IPS DF 4.7 (cell line): Measurements from ENCODE around the gene NRG3.

Experiments
- DNase-seq: peaks from one replicate; pipeline ENCODE4 v3.0.0-alpha.2; 2013; ENCODE audit warnings: low spot score; ENCODE audit errors: extremely low read depth

The NRG3 gene

DNA sequence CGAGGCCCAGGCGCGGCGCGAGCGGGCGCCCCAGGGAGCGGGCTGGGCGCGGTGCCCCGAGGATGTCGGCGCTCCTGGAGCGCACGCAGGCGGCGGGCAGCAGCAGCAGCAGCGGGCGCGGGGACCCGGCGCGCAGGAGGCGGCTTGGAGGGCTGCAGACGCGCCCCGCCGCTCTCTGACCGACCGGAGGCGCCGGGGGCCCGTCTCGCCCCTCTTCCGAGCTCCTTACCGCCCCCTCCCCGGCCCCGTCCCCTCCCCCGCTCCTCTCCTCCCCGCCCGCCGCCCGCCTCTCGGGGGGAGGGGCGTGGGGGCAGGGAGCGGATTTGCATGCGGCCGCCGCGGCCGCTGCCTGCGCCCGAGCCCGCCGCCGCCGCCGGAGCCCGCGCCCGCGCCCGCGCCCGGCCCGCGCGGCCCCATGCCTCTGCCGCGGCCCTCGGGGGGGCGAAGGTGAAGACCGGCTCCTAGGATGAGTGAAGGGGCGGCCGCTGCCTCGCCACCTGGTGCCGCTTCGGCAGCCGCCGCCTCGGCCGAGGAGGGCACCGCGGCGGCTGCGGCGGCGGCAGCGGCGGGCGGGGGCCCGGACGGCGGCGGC lies at the start of gene NRG3:
TSS of gene NRG3 (plus strand) at position 320 of the 592 bp plus-strand sequence.
- no peak for DNase-seq

- DNase-seq = no peak
Measured at GRCh38 chr10:81828251-81828650, 46.7 kb upstream of the NRG3 start.

- no peak for DNase-seq
Measured at GRCh38 chr10:81831060-81831459, 43.9 kb upstream of the NRG3 start.

DNA sequence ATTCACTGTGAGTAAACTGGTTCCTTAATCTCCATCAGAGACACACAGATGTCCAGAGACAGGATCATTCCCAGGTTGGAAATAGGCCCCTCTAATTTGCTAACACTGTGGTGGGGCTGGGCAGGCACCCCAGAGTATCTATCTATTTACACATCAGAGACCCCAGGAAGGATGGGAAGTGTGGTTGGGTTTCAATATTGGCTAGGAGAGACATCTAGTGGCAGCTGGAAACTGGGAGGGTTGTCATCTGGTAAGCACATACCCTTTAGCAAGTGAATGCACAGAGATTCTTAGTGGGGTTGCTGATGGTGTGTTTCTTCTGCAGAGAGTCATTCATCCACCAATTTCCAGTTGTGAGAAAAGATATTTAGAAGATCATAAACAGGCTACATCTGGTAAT lies 36.0 kb upstream of the NRG3 start:
- DNase-seq = no peak

DNA sequence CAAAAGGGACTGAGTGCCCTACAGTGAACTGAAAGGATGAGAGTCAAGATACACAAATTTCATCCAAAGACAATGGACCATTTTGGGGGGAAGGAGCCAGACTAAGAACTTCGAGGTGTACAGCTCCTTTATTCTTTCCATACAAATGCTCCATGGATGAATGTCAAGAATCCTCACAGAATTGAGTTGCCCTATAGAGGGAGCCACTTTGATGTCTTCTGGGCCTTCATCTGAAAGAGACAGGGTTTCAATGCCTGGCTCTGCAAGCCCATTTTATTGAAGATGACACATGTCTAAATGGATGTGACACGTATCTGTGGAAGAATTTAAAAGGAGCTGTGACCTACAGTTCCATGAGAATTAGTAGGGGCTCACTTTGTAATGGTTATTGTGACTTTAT lies 32.0 kb upstream of the NRG3 start:
- no peak for DNase-seq

GRCh38 chr10:81847675-81848074 lies 27.3 kb upstream of the NRG3 start:
- DNase-seq = peak; percentile 53

- no peak for DNase-seq
Measured at GRCh38 chr10:81848514-81848913, 26.5 kb upstream of the NRG3 start.

GRCh38 chr10:81848931-81849330 lies 26.1 kb upstream of the NRG3 start:
- no peak for DNase-seq

- DNase-seq = no peak
Measured at GRCh38 chr10:81862596-81862995, 12.4 kb upstream of the NRG3 start.

DNA sequence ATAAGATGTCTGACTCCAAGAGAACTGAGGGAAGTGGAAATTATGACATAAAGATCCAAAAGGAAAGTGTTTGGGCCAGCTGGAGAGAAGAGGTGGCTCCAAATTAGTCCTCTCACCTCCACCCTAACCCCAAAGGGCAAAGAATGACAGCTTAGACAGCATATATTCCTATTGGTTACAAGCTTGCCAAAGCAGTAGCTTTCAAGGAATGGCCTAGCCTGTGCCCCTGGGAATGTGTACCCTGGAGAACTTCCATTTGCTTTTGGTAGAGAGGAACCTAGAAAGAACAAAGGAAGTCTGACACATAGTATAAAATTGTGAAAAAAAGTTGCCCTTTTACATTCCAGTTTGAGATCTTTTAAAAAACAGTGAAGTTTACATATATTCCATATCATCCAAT lies 11.2 kb upstream of the NRG3 start:
- DNase-seq = no peak

- DNase-seq = no peak
Measured at GRCh38 chr10:81865581-81865980, 9.4 kb upstream of the NRG3 start.

GRCh38 chr10:81866753-81867152 lies 8.2 kb upstream of the NRG3 start:
- DNase-seq = no peak

- DNase-seq = no peak
Measured at GRCh38 chr10:81870472-81870871, 4.5 kb upstream of the NRG3 start.

- DNase-seq = no peak
Measured at GRCh38 chr10:81871558-81871957, 3.4 kb upstream of the NRG3 start.

- no peak for DNase-seq
Measured at GRCh38 chr10:81872206-81872862, 2.7 kb upstream of the NRG3 start.

GRCh38 chr10:81873231-81873931 lies 1.6 kb upstream of the NRG3 start:
- DNase-seq = no peak

- peak; percentile 30 for DNase-seq
Measured at GRCh38 chr10:81873932-81874816, 820 bp upstream of the NRG3 start.

GRCh38 chr10:81875467-81876252 lies 666 bp downstream of the NRG3 start:
- DNase-seq = no peak

DNA sequence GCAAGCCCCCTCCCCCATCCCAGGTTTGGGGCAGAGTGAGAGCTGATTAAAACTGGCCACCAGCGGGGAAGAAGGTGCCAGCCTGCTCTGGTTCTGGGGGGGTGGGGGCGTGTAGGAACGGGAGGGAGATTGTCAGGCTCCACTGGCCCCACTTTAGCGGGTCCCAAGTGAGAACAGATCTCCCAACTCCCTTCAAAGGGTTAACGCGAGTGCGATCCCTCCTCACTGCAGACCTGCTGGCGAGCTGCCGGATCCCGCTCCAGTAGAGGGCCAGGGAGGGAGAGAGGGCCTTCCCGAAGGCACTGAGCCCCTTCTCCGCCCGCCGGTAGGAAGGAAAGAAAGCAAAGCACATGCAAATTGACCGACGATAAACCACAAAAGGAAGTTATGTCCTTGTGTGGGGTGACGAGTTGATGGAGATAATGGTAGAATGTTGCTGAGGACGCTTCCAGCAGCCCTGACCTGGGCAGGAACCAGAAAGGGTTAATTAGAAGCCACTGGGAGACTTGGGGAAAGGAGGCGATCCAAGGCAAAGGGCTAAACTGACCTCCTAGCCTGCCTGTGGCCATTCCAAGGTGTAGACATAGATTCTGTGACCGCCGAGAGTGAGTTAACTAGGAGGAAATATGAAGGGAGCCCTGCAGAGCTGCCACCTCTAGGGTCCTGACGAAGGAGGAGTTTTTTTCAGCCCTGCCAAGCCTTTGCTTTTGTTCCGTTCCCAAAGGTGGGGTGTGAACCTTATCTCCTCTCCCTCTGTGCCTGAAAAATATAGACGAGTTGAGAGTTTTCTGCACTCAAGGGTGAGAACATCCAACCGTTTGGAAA lies 1.5 kb downstream of the NRG3 start:
- peak; percentile 28 for DNase-seq

DNA sequence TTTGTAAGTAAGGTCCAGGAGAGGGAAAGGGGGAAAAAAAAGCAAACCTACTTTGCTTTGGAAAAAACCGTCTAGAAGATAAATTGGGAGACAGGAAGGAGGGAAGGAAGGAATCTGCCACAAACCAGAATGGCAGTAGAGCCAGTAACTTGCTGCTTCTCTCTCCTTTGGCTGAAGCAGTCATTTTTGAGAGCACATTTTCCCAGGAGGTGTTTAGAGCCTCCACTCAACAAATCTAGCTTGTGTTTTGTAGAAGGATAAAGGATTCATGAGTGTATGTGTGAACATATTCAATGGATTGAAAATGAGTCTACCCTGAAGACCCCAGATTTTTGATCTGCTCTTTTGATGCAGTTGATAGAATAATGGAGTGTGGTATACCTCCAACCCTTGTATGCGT lies 2.6 kb downstream of the NRG3 start:
- no peak for DNase-seq
